ENCODE results near the gene XRRA1. TPM values are rescaled to one million over a fixed set of nuclear protein-coding genes. Genes with fewer than 3 reads are reported as not detected.
"Not testable (repeated sequence)": the region's sequence is repeated elsewhere in the genome, so short reads cannot be mapped to it uniquely, and the experiment has no call there.

XRRA1 gene
- total RNA-seq, 1 donor from 2014 or later, result 9.6 TPM

- Histone ChIP-seq H3K4me3 (no peak overlapping the region), H3K27ac (no peak overlapping the region), H3K4me1 (no peaks in the 10 kb centered on the region), H3K9me3 (peaks cover 6% of the 10 kb centered on the region), H3K27me3 (no peaks in the 10 kb centered on the region), H3K36me3 (peaks cover 0 to under 1% of the 10 kb centered on the region in 2 donors)
- intact Hi-C loops (cut with DNase I), result no loop called here
- no peak for DNase-seq (ENCODE audit: extremely low spot score in 2 of 2)
- TF ChIP-seq POLR2A (IDR thresholded peaks at IDR 0.05), result no peak
- no peak for TF ChIP-seq POLR2AphosphoS5 (IDR thresholded peaks at IDR 0.05; ENCODE audit: insufficient read depth in 1 of 2, low read depth in 1 of 2)
- no peak for TF ChIP-seq CTCF (IDR thresholded peaks at IDR 0.05)
These were observed 43.6 kb downstream of the XRRA1 start for GRCh38 chr11:74905326-74905725.

GRCh38 chr11:74902342-74902741 is 46.5 kb downstream of the XRRA1 start:
- Histone ChIP-seq H3K27me3 (no peaks in the 10 kb centered on the region), H3K4me3 (no peak overlapping the region), H3K27ac (no peak overlapping the region), H3K36me3 (peaks cover 0 to 5% of the 10 kb centered on the region in 2 donors), H3K4me1 (no peaks in the 10 kb centered on the region), H3K9me3 (peaks cover 6% of the 10 kb centered on the region)
- intact Hi-C loops (cut with DNase I), result no loop called here
- TF ChIP-seq POLR2AphosphoS5 (IDR thresholded peaks at IDR 0.05; ENCODE audit: insufficient read depth in 1 of 2, low read depth in 1 of 2), result no peak
- TF ChIP-seq CTCF (IDR thresholded peaks at IDR 0.05), result no peak
- TF ChIP-seq POLR2A (IDR thresholded peaks at IDR 0.05), result no peak
- DNase-seq (ENCODE audit: extremely low spot score in 2 of 2), result no peak

- Histone ChIP-seq H3K4me1 (no peaks in the 10 kb centered on the region), H3K9me3 (peaks cover 5% of the 10 kb centered on the region), H3K27me3 (no peaks in the 10 kb centered on the region), H3K27ac (no peak overlapping the region), H3K4me3 (no peak overlapping the region), H3K36me3 (peaks cover 0 to 5% of the 10 kb centered on the region in 2 donors)
- intact Hi-C loops (cut with DNase I), result no loop called here
- no peak for DNase-seq (ENCODE audit: extremely low spot score in 2 of 2)
- TF ChIP-seq CTCF (IDR thresholded peaks at IDR 0.05) (no peak), POLR2AphosphoS5 (IDR thresholded peaks at IDR 0.05; ENCODE audit: insufficient read depth in 1 of 2, low read depth in 1 of 2) (no peak), POLR2A (IDR thresholded peaks at IDR 0.05) (no peak)
These were observed 52.6 kb downstream of the XRRA1 start for GRCh38 chr11:74896311-74896710.

- no peak for DNase-seq (ENCODE audit: extremely low spot score in 2 of 2)
- no peaks in the 10 kb centered on the region for H3K27me3 ChIP-seq
- TF ChIP-seq POLR2A (IDR thresholded peaks at IDR 0.05), result no peak
- TF ChIP-seq CTCF (IDR thresholded peaks at IDR 0.05), result no peak
- no peak for TF ChIP-seq POLR2AphosphoS5 (IDR thresholded peaks at IDR 0.05; ENCODE audit: insufficient read depth in 1 of 2, low read depth in 1 of 2)
These were observed 53.4 kb downstream of the XRRA1 start for GRCh38 chr11:74895340-74896116.

GRCh38 chr11:74893015-74893414 is 55.9 kb downstream of the XRRA1 start:
- H3K27ac ChIP-seq, result not testable (repeated sequence)

More at GRCh38 chr11:74895340-74896116, 53.4 kb downstream of the XRRA1 start:
- Histone ChIP-seq H3K4me1 (no peaks in the 10 kb centered on the region), H3K27ac (no peak overlapping the region), H3K9me3 (no peaks in the 10 kb centered on the region), H3K4me3 (no peak overlapping the region), H3K36me3 (peaks cover 0 to 5% of the 10 kb centered on the region in 2 donors)
- intact Hi-C loops (cut with DNase I), result no loop called here

More at GRCh38 chr11:74893015-74893414, 55.9 kb downstream of the XRRA1 start:
- intact Hi-C loops (cut with DNase I); H3K4me1 ChIP-seq; H3K36me3 ChIP-seq; H3K27me3 ChIP-seq; H3K4me3 ChIP-seq; DNase-seq (ENCODE audit: extremely low spot score in 2 of 2); H3K9me3 ChIP-seq: not testable (repeated sequence)
